Keratinocyte (primary cell): ENCODE data around the gene ATP1A4. TPM values are rescaled to one million over a fixed set of nuclear protein-coding genes. Genes with fewer than 3 reads are reported as not detected.

Experiments
- DNase-seq: peaks from one replicate; pipeline ENCODE4 v3.0.0-alpha.2; 2011; ENCODE audit warnings: low read depth, missing footprints, low spot score
- FAIRE-seq: peaks from 2 replicates; lab custom pipeline; 2011; peaks lifted over from hg19 to GRCh38; lab: Jason Lieb, UNC
- H2AFZ ChIP-seq: 2 replicates; pipeline ENCODE4 v1.6.0; 2012; ENCODE audit warnings: low read length, control low read depth, inconsistent platforms; ENCODE audit not compliant: control insufficient read depth
- H3K27ac ChIP-seq: 2 replicates; pipeline ENCODE4 v1.5.1; 2011; ENCODE audit warnings: low read length; ENCODE audit not compliant: control insufficient read depth, insufficient read depth
- H3K27me3 ChIP-seq: 3 replicates; pipeline ENCODE4 v1.6.0; 2011; ENCODE audit warnings: low read length; ENCODE audit not compliant: control insufficient read depth, insufficient read depth; ENCODE audit errors: extremely low read depth
- H3K36me3 ChIP-seq, 2 experiments: 2 replicates in 1 of 2; 3 replicates in 1 of 2; pipeline ENCODE4 v1.5.1; 2011; ENCODE audit warnings: low read length in 2 of 2, mild to moderate bottlenecking in 1 of 2; ENCODE audit not compliant: control insufficient read depth in 2 of 2, insufficient read depth in 2 of 2; ENCODE audit errors: extremely low read depth in 1 of 2
- H3K4me1 ChIP-seq: 3 replicates; pipeline ENCODE4 v1.5.1; 2011; ENCODE audit warnings: low read length; ENCODE audit not compliant: control insufficient read depth, insufficient read depth; ENCODE audit errors: extremely low read depth
- H3K4me2 ChIP-seq: 3 replicates; pipeline ENCODE4 v1.6.0; 2011; ENCODE audit warnings: low read depth, low read length; ENCODE audit not compliant: control insufficient read depth, insufficient read depth; ENCODE audit errors: extremely low read depth
- H3K4me3 ChIP-seq, 3 experiments: fragments of 200-600 bp in 1 of 3; sonication (generic) in 1 of 3; 2 replicates in 2 of 3; 3 replicates in 1 of 3; pipeline ENCODE4 v1.5.1; 2011 to 2016; ENCODE audit warnings: low read length in 3 of 3, mild to moderate bottlenecking in 3 of 3, control low read depth in 2 of 3, inconsistent platforms in 1 of 3, low read depth in 1 of 3, mixed read lengths in 1 of 3, mixed run types in 1 of 3, moderate library complexity in 1 of 3; ENCODE audit not compliant: control insufficient read depth in 2 of 3, insufficient read depth in 2 of 3; ENCODE audit errors: extremely low read depth in 1 of 3
- H3K79me2 ChIP-seq: 2 replicates; pipeline ENCODE4 v1.6.0; 2012; ENCODE audit warnings: low read length; ENCODE audit not compliant: control insufficient read depth, insufficient read depth
- H3K9ac ChIP-seq: 3 replicates; pipeline ENCODE4 v1.6.0; 2011; ENCODE audit warnings: low read length; ENCODE audit not compliant: control insufficient read depth, insufficient read depth; ENCODE audit errors: extremely low read depth
- H3K9me1 ChIP-seq: 3 replicates; pipeline ENCODE4 v1.6.0; 2011; ENCODE audit warnings: low read length; ENCODE audit not compliant: control insufficient read depth, insufficient read depth; ENCODE audit errors: extremely low read depth
- H3K9me3 ChIP-seq: 2 replicates; pipeline ENCODE4 v1.5.1; 2012; ENCODE audit warnings: low read depth, low read length; ENCODE audit not compliant: control insufficient read depth
- H4K20me1 ChIP-seq: 3 replicates; pipeline ENCODE4 v1.6.0; 2011; ENCODE audit warnings: low read length; ENCODE audit not compliant: control insufficient read depth, insufficient read depth; ENCODE audit errors: extremely low read depth
- CTCF ChIP-seq, 3 experiments: IDR thresholded peaks in 1 of 3; conservative IDR thresholded peaks in 1 of 3; optimal IDR thresholded peaks in 1 of 3; 2 replicates in 2 of 3; 3 replicates in 1 of 3; pipeline versions ENCODE3 to v1.5.1; 2011; ENCODE audit warnings: low read length in 3 of 3, mild to moderate bottlenecking in 3 of 3, moderate library complexity in 2 of 3, control low read depth in 1 of 3, inconsistent platforms in 1 of 3; ENCODE audit not compliant: insufficient read depth in 2 of 3; ENCODE audit errors: extremely low read depth in 1 of 3
- EZH2 ChIP-seq: IDR thresholded peaks from one replicate; pipeline ENCODE4 v1.6.1; 2012; ENCODE audit warnings: inconsistent platforms, mild to moderate bottlenecking, low read length, moderate library complexity
- dilution Hi-C: fragments of 300-500 bp; cut with MboI; formaldehyde crosslinking; loops from one replicate; pipeline ENCODE4 v1.7.0; 2020; ENCODE audit warnings: low sequenced_read_pairs; ENCODE audit not compliant: extremely low pct_ligation_motif_present
- polyA plus RNA-seq, 5 experiments: library from polyadenylated mRNA; depleted of rRNA in 3 of 5; stranded (reverse) in 3 of 5; stranded (forward) in 1 of 5; unstranded in 1 of 5; fragments of >200 nt; gene quantifications; 1 replicate in 1 of 5; 2 replicates in 3 of 5; 3 replicates in 1 of 5; pipeline versions ENCODE4 v1.2.1 to v1.2.3, GENCODE V29; 2011 to 2012; ENCODE audit warnings: missing spikeins in 2 of 5, low read depth in 1 of 5, low replicate concordance in 1 of 5

The ATP1A4 gene
- polyA plus RNA-seq, 1 donor (not counting 4 experiments of a cell fraction or from before 2014, with no cell fraction given), result not detected

GRCh38 chr1:160127381-160127780 lies 24.0 kb upstream of the ATP1A4 start:
- Histone ChIP-seq H3K9me1 (no peaks in the 10 kb centered on the region), H3K4me1 (peaks cover 20% of the 10 kb centered on the region), H3K79me2 (no peaks in the 10 kb centered on the region), H3K4me2 (no peak overlapping the region), H3K9me3 (no peaks in the 10 kb centered on the region), H3K36me3 (no peaks in the 10 kb centered on the region), H3K9ac (no peak overlapping the region), H2AFZ (no peak overlapping the region), H3K27ac (no peak overlapping the region), H3K27me3 (peaks cover 11% of the 10 kb centered on the region), H3K4me3 (no peak overlapping the region), H4K20me1 (no peaks in the 10 kb centered on the region)
- TF ChIP-seq EZH2 (no peak), CTCF (optimal IDR thresholded peaks at IDR 0.05 in 1 of 3, IDR thresholded peaks at IDR 0.05 in 1 of 3, conservative IDR thresholded peaks at IDR 0.05 in 1 of 3; ENCODE audit: extremely low read depth in 1 of 3, insufficient read depth in 2 of 3, low read length in 3 of 3) (no peak)
- dilution Hi-C loops, result no loop called here
- FAIRE-seq (no peak), DNase-seq (no peak)

GRCh38 chr1:160127865-160128523 lies 23.4 kb upstream of the ATP1A4 start:
- no peaks in the 10 kb centered on the region for H3K9me3 ChIP-seq

More at GRCh38 chr1:160127865-160128523, 23.4 kb upstream of the ATP1A4 start:
- dilution Hi-C loops, result no loop called here
- Histone ChIP-seq H3K27me3 (peaks cover 16% of the 10 kb centered on the region), H3K36me3 (no peaks in the 10 kb centered on the region), H4K20me1 (no peaks in the 10 kb centered on the region), H3K79me2 (no peaks in the 10 kb centered on the region), H3K4me1 (peaks cover 20% of the 10 kb centered on the region), H3K4me2 (no peak overlapping the region), H3K4me3 (no peak overlapping the region), H2AFZ (no peak overlapping the region), H3K9me1 (no peaks in the 10 kb centered on the region), H3K9ac (no peak overlapping the region), H3K27ac (no peak overlapping the region)
- no peak for TF ChIP-seq EZH2
- no peak for TF ChIP-seq CTCF (optimal IDR thresholded peaks at IDR 0.05 in 1 of 3, IDR thresholded peaks at IDR 0.05 in 1 of 3, conservative IDR thresholded peaks at IDR 0.05 in 1 of 3; ENCODE audit: extremely low read depth in 1 of 3, insufficient read depth in 2 of 3, low read length in 3 of 3)
- no peak for FAIRE-seq
- no peak for DNase-seq
